HG03520 (cell line): Measurements from ENCODE around the gene FAM50B.
"Not testable (repeated sequence)": the region's sequence is repeated elsewhere in the genome, so short reads cannot be mapped to it uniquely, and the experiment has no call there.

Experiments used
- ATAC-seq: cut with Tn5 transposase; IDR thresholded peaks from one replicate; pipeline ENCODE4 v1.9.1; 2021; ENCODE audit warnings: mild to moderate bottlenecking, moderate library complexity; ENCODE audit not compliant: unreplicated experiment

Gene FAM50B

DNA sequence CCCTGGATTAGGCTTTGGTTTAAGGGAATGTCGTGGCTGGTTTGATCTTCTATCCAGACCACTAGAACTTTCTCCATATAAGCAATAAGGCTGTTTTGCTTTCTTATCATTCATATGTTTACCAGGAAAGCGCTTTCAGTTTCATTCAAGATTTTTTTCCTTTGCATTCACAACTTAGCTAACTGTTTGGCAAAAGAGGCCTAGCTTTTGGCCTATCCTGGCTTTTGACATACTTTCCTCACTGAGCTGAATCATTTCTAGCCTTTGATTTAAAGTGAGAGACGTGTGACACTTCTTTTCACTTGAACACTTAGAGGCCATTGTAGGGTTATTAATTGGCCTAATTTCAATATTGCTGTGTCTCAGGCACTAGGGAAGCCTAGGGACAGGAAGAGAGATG is 1.7 kb upstream of the FAM50B start:
- ATAC-seq: no peak

DNA sequence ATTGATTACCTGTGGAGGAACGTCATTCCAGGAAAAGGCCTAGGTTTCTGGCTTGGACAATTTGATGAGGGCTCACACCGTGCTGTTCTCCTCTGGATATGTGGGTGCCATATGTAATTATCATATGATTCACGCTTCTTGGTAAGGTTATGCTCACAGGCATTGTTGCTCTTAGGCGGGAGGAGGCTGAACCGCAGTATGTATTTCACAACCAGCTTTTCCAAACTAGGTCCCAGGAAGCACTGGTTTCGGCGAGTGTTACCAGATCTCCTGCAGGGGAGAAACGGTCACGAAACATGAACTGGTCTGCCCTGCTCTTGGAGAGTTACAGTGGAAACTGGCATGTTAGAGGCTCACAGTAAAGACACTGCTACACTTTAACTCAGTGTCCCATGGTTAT is 793 bp upstream of the FAM50B start:
- ATAC-seq: no peak

DNA sequence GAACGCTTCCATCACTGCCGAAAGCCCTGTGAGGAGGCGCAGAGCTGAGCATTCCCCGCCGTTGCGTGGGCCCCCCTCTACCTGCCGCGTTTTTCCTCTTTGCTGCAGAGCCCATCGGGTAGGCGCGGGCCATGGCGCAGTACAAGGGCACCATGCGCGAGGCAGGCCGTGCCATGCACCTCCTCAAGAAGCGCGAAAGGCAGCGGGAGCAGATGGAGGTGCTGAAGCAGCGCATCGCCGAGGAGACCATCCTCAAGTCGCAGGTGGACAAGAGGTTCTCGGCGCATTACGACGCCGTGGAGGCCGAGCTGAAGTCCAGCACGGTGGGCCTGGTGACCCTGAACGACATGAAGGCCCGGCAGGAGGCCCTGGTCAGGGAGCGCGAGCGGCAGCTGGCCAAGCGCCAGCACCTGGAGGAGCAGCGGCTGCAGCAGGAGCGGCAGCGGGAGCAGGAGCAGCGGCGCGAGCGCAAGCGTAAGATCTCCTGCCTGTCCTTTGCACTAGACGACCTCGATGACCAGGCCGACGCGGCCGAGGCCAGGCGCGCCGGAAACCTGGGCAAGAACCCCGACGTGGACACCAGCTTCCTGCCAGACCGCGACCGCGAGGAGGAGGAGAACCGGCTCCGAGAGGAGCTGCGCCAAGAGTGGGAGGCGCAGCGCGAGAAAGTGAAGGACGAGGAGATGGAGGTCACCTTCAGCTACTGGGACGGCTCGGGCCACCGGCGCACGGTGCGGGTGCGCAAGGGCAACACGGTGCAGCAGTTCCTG is 693 bp downstream of the FAM50B start:
- no peak for ATAC-seq

- no peak for ATAC-seq
Measured at GRCh38 chr6:3850451-3851203, 1.5 kb downstream of the FAM50B start.

DNA sequence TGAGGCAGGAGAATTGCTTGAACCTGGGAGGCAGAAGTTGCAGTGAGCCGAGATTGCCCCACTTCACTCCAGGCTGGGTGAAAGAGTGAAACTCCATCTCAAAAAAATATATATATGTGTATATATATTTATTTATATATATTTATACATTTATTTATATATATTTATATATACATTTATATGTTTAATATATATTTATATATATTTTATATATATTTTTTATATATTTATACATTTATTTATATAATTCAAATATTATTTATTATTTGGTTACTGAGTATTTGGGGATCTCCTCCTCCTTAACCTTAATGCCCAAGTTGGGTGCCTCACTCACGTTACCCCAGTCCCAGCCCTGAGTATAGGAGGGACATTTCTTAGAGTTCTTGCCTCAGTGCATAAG is 2.7 kb downstream of the FAM50B start:
- ATAC-seq: no peak

- ATAC-seq: no peak
Measured at GRCh38 chr6:3852391-3852790, 3.2 kb downstream of the FAM50B start.

GRCh38 chr6:3855866-3856265 is 6.7 kb downstream of the FAM50B start:
- ATAC-seq: no peak

GRCh38 chr6:3856576-3856975 is 7.4 kb downstream of the FAM50B start:
- ATAC-seq: no peak

DNA sequence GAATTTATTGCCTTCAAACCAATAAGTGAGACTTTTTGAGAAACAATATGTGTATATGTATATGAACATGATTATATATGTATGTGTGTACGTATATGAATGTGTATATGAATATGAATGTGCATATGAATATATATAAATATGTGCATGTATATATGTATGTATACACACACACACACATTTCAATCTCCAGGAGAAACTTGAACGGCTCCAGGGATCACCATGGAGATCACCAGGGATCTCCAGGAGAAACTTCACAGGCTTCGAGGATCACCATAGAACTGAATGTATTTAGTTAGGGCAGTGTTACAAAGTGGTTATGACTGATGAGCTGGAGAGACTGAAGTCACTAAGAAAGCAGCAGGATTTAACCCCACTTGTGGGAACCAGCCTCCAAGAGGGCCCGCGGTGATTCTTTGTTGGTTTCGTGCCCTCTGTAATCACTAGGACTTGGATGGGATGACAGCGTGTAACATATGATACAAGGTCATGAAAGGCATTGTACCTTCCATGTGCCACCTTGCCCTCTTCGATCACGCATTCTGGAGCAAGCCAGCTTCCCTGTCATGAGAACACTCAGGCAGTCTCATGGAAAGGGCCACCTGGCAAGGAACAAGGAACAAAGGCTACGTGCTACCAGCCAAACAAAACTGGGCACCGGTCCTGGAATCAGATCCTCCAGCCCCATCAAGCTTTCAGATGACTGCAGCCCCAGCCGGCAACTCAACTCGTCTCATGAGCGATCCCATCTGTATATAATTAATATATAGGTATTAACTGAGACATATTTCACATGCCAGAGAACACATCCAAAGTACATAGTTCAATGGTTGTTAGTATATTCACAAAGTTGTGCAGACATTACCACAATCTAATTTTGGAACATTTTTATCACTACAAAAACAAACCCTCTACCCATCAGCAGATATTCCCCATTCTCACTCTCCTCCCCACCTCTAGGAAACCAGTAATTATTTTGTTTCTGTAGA is 8.6 kb downstream of the FAM50B start:
- no peak for ATAC-seq

DNA sequence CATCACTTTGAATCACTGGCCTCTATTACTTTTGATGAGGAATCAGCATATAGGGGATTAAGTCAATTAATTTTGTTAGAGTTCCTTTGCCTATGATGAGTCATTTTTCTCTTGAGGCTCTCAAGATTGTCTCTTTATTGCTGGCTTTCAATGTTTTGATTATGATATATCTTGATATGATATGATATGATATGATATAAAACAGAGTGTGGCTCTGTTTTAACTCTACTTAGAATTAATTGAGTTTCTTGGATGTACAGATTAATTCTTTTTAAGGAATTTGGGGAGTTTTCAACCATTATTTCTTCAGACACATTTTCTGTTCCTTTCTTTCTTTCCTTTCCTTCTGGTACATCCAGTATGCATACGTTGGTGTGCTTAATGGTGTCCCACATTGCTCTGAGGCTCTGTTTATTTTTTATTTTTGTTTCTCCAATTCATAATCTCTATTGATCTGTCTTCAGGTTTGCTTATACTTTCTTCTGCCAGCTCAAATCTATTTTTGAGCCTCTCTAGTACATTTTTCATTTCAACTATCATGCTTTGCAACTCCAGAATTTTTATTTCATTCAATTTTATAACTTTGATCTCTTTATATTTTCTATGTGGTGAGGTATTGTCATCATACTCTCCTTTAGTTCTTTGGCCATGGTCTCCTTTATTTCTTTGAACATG is 10.8 kb downstream of the FAM50B start:
- ATAC-seq: no peak

GRCh38 chr6:3861424-3861823 is 12.3 kb downstream of the FAM50B start:
- no peak for ATAC-seq

GRCh38 chr6:3862038-3862437 is 12.9 kb downstream of the FAM50B start:
- ATAC-seq: no peak

GRCh38 chr6:3863322-3863721 is 14.1 kb downstream of the FAM50B start:
- not testable (repeated sequence) for ATAC-seq

DNA sequence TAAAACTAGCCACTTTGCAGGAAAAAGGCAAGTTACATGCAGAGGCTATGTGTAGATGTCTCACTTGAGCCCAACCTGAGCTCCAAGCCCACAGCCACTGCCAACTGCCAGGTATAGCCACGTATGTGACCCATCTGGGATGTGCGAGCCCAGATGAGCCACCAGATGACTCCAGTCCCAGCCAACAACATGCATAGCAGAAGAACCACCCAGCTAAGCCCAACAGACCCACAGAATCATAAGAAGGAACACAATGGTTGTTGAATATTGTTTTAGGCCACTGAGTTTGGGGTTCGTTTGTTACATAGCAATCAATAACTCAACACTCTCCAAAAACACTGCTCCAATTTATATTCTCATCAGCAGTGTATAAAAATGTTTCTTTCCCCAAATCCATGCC is 16.3 kb downstream of the FAM50B start:
- no peak for ATAC-seq

DNA sequence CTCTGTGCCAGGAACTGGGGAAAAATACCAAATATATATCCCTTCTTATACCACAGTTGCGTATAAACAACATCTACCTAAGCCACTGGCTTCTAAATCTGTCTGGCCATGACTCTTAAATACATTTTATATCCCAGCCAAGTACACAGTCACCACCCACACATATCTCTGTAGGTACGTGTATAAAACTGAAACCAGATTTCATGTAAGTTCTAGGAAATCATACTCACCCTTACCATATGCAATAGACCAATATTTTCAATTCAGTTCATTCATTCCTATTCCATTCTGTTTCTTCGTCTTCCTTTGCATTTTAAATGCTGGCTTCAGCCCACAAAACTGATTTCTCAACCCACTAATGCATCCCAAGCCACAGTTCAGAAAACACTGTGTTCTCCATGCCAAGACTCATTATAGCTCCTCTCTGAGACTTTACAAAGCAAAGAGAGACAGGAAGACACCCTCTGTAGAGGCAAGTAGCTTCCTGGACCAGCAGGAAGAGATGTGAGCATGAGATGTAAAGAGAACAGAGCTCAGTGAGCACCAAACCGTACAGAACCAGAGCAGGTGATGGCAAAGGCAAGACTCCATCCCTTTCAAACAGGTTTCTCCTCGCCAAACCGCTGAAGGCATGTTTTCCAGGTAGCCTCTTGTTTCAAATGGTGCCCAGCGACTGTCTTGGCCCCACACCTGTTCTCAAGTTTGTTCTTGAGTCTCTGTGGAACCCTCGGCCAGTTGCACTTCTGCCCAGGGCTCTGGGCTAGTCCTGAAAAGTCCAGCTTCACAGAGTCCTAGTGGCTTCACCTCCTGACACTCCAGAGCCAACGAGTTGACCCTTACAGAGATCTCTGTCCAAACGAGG is 18.7 kb downstream of the FAM50B start:
- ATAC-seq: no peak

- ATAC-seq: no peak
Measured at GRCh38 chr6:3868544-3868943, 19.4 kb downstream of the FAM50B start.

DNA sequence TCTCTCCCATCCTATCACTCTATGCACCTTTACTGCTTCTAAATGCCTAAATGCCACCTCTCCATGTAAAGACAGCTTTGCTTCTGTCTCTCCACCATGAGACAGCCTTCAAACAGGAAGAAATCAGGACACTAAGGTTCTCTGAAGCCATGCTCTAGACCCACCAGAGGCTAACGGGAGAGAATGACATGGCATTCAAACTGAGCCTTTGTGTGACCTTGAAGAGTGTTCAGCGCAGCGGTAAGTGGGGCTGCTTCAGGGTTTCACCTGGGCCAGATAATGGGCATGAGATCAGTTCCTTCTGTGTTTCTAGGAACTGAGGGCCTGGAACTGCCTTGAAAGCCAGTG is 20.1 kb downstream of the FAM50B start:
- no peak for ATAC-seq

- no peak for ATAC-seq
Measured at GRCh38 chr6:3869632-3870527, 20.7 kb downstream of the FAM50B start.

- no peak for ATAC-seq
Measured at GRCh38 chr6:3870528-3870925, 21.4 kb downstream of the FAM50B start.
